SK-N-SH (cell line): Measurements from ENCODE around the gene CTBP2. TPM values are rescaled to one million over a fixed set of nuclear protein-coding genes. Genes with fewer than 3 reads are reported as not detected.

Experiments
- CTCF ChIA-PET: fragments of 300-600, 350-600 bp; formaldehyde crosslinking; extraction: SDS; loops from one replicate; lab custom pipeline; 2021; lab: Yijun Ruan, JAX
- POLR2A ChIA-PET: fragments of 350-600 bp; sonication (Branson Sonifier 250); formaldehyde crosslinking; extraction: SDS; loops from one replicate; lab custom pipeline; 2020; ENCODE audit warnings: antibody characterized with exemption, inconsistent platforms; lab: Yijun Ruan, JAX
- DNase-seq: peaks from one replicate; pipeline ENCODE4 v3.0.0; 2012
- H2AFZ ChIP-seq: fragments of 200-600 bp; sonication (generic); 2 replicates; pipeline ENCODE4 v1.8.1; 2016; ENCODE audit warnings: antibody characterized with exemption, mild to moderate bottlenecking, low read depth
- H3F3A ChIP-seq: fragments of 200-600 bp; sonication (generic); replicated peaks from 2 replicates; pipeline ENCODE3; 2016; ENCODE audit warnings: antibody characterized with exemption, mild to moderate bottlenecking; ENCODE audit not compliant: insufficient read depth
- H3K27ac ChIP-seq, 2 experiments: fragments of 200-500 bp in 1 of 2; fragments of 200-600 bp in 1 of 2; sonication (Bioruptor generic) in 1 of 2; sonication (generic), shearing (Covaris generic) in 1 of 2; 2 replicates each; pipeline versions ENCODE4 v1.5.1 to v1.6.1; 2014 to 2016; ENCODE audit warnings: low read depth in 2 of 2, inconsistent platforms in 1 of 2, low read length in 1 of 2, mild to moderate bottlenecking in 1 of 2, mixed read lengths in 1 of 2
- H3K27me3 ChIP-seq: fragments of 200-600 bp; sonication (generic), shearing (Covaris generic); 2 replicates; pipeline ENCODE4 v1.6.1; 2016; ENCODE audit warnings: mixed run types; ENCODE audit not compliant: insufficient read depth
- H3K36me3 ChIP-seq, 2 experiments: fragments of 200-500 bp in 1 of 2; fragments of 200-600 bp in 1 of 2; sonication (Bioruptor generic) in 1 of 2; sonication (generic) in 1 of 2; replicated peaks in 1 of 2; 2 replicates each; pipeline versions ENCODE3 to v1.5.1; 2014 to 2016; ENCODE audit warnings: low read length in 1 of 2, mild to moderate bottlenecking in 1 of 2; ENCODE audit not compliant: insufficient read depth in 2 of 2, control insufficient read depth in 1 of 2
- H3K4me1 ChIP-seq, 2 experiments: fragments of 200-500 bp in 1 of 2; fragments of 200-600 bp in 1 of 2; sonication (Bioruptor generic) in 1 of 2; sonication (generic), shearing (Covaris generic) in 1 of 2; 2 replicates each; pipeline versions ENCODE4 v1.5.1 to v1.6.1; 2014 to 2016; ENCODE audit warnings: low read depth in 1 of 2, low read length in 1 of 2, mixed run types in 1 of 2; ENCODE audit not compliant: insufficient read depth in 2 of 2, control insufficient read depth in 1 of 2
- H3K4me2 ChIP-seq: fragments of 200-600 bp; sonication (generic), shearing (Covaris generic); 2 replicates; pipeline ENCODE4 v1.6.1; 2017; ENCODE audit warnings: mixed run types
- H3K4me3 ChIP-seq, 2 experiments: fragments of 200-500 bp in 1 of 2; fragments of 200-600 bp in 1 of 2; sonication (Bioruptor generic) in 1 of 2; sonication (generic), shearing (Covaris generic) in 1 of 2; 2 replicates each; pipeline versions ENCODE4 v1.5.1 to v1.8.1; 2014 to 2016; ENCODE audit warnings: low read depth in 2 of 2, inconsistent platforms in 1 of 2, low read length in 1 of 2, mild to moderate bottlenecking in 1 of 2, mixed read lengths in 1 of 2, moderate library complexity in 1 of 2
- H3K79me2 ChIP-seq: fragments of 200-600 bp; sonication (generic); 2 replicates; pipeline ENCODE4 v1.8.1; 2017; ENCODE audit warnings: mild to moderate bottlenecking; ENCODE audit not compliant: insufficient read depth
- H3K9ac ChIP-seq: fragments of 200-600 bp; sonication (generic); 2 replicates; pipeline ENCODE4 v1.6.1; 2017; ENCODE audit warnings: mixed run types
- H3K9me2 ChIP-seq: fragments of 200-600 bp; sonication (generic); 2 replicates; pipeline ENCODE4 v1.6.1; 2017; ENCODE audit warnings: mixed run types
- H3K9me3 ChIP-seq: fragments of 200-600 bp; sonication (generic); 2 replicates; pipeline ENCODE4 v1.6.1; 2017; ENCODE audit warnings: mixed run types, mild to moderate bottlenecking, moderate library complexity
- H4K20me1 ChIP-seq: fragments of 200-600 bp; sonication (generic); 2 replicates; pipeline ENCODE4 v1.6.1; 2017; ENCODE audit warnings: mild to moderate bottlenecking, mixed run types; ENCODE audit not compliant: insufficient read depth
- CHD2 ChIP-seq: fragments of 150-350 bp; IDR thresholded peaks from 2 replicates; pipeline ENCODE4 v1.6.1; 2018; ENCODE audit warnings: low read length; ENCODE audit not compliant: partially characterized antibody
- FOXJ3 ChIP-seq: sonication (generic); formaldehyde crosslinking; IDR thresholded peaks from 2 replicates; pipeline ENCODE4 v1.5.1; 2020; ENCODE audit warnings: mild to moderate bottlenecking, missing genetic modification reagents
- FOXM1 ChIP-seq: IDR thresholded peaks from 2 replicates; pipeline ENCODE4 v1.4.0; 2012; ENCODE audit warnings: low read depth, mild to moderate bottlenecking
- GABPA ChIP-seq: IDR thresholded peaks from 2 replicates; pipeline ENCODE4 v1.4.0; 2012; ENCODE audit warnings: low read depth, mild to moderate bottlenecking
- GATA2 ChIP-seq: sonication (generic); formaldehyde crosslinking; IDR thresholded peaks from 2 replicates; pipeline ENCODE4 v1.5.0; 2020; ENCODE audit warnings: mild to moderate bottlenecking, missing genetic modification reagents
- IRF3 ChIP-seq: fragments of 150-350 bp; IDR thresholded peaks from 2 replicates; pipeline ENCODE4 v1.6.1; 2016; ENCODE audit warnings: mild to moderate bottlenecking, low read depth, low read length
- JUND ChIP-seq: IDR thresholded peaks from 2 replicates; pipeline ENCODE4 v1.4.0; 2012
- MEF2A ChIP-seq: IDR thresholded peaks from 2 replicates; pipeline ENCODE4 v1.4.0; 2012; ENCODE audit warnings: low read depth, borderline replicate concordance
- NRF1 ChIP-seq: IDR thresholded peaks from 2 replicates; pipeline ENCODE4 v1.6.1; 2012; ENCODE audit warnings: low read depth, mild to moderate bottlenecking, low read length
- RCOR1 ChIP-seq: fragments of 150-350 bp; IDR thresholded peaks from 2 replicates; pipeline ENCODE4 v1.6.1; 2017; ENCODE audit warnings: antibody characterized with exemption, low read length
- RFX5 ChIP-seq: IDR thresholded peaks from 2 replicates; pipeline ENCODE4 v1.6.1; 2012; ENCODE audit warnings: mild to moderate bottlenecking, improper control_type of control experiment, low read length
- RXRA ChIP-seq: IDR thresholded peaks from 2 replicates; pipeline ENCODE4 v1.4.0; 2012; ENCODE audit warnings: low read depth, mild to moderate bottlenecking, borderline replicate concordance
- SIN3A ChIP-seq: IDR thresholded peaks from 2 replicates; pipeline ENCODE4 v1.6.1; 2012; ENCODE audit warnings: low read depth, mild to moderate bottlenecking, low read length, moderate library complexity, borderline replicate concordance
- TAF1 ChIP-seq: IDR thresholded peaks from 2 replicates; pipeline ENCODE4 v1.6.1; 2012; ENCODE audit warnings: low read depth, mild to moderate bottlenecking, low read length, moderate library complexity, borderline replicate concordance
- TCF12 ChIP-seq: IDR thresholded peaks from 2 replicates; pipeline ENCODE4 v1.4.0; 2012
- USF1 ChIP-seq: IDR thresholded peaks from 2 replicates; pipeline ENCODE4 v1.4.0; 2012; ENCODE audit warnings: low read depth, borderline replicate concordance
- USF2 ChIP-seq: fragments of 150-350 bp; IDR thresholded peaks from 2 replicates; pipeline ENCODE4 v1.6.1; 2017; ENCODE audit warnings: antibody characterized with exemption, low read length, low read depth, borderline replicate concordance
- WGBS: methylation state at CpG from one replicate; pipeline ENCODE4 v1.1.6; 2017; ENCODE audit warnings: low lambda C conversion rate; 5-methylcytosine and 5-hydroxymethylcytosine counted together
- polyA plus RNA-seq, 3 experiments: library from polyadenylated mRNA; depleted of rRNA; stranded (reverse); fragments of >200 nt; gene quantifications; 2 replicates each; pipeline ENCODE4 v1.2.3, GENCODE V29; 2012

Gene CTBP2
- polyA plus RNA-seq, 1 of the 3 experiments (the other 2 are of a cell fraction): 69.7 TPM

- 91% methylated on average over 9 of the region's 9 CpGs for WGBS
- H3K27me3 ChIP-seq: no peaks in the 10 kb centered on the region
- H3K9me2 ChIP-seq: no peaks in the 10 kb centered on the region
- no peak for DNase-seq
- no peak overlapping the region for H2AFZ ChIP-seq
- peaks cover 100% of the 10 kb centered on the region for H3K79me2 ChIP-seq
- peaks cover 90% of the 10 kb centered on the region for H4K20me1 ChIP-seq
- TF ChIP-seq MEF2A (peak; percentile 13; the same call in 1 of the 2 replicates), TCF12 (peak; percentile 21; the same call in 1 of the 2 replicates), USF2 (no peak)
- no peak overlapping the region for H3K4me2 ChIP-seq
- H3F3A ChIP-seq: no peaks in the 10 kb centered on the region
- H3K4me3 ChIP-seq: no peak overlapping the region
- peak overlapping the region in 1 of 2 experiments; percentile 22; a peak in 1 of 4 replicates for H3K27ac ChIP-seq
- no peaks in the 10 kb centered on the region for H3K36me3 ChIP-seq
- POLR2A ChIA-PET: no interaction called here
- H3K4me1 ChIP-seq: peaks cover 0 to 8% of the 10 kb centered on the region in 2 experiments
- CTCF ChIA-PET: interaction anchor here (1.1 to 1.2 kb wide), 3 partner anchors 9 to 49 kb away, joined by 3 read pairs; no protein-coding TSS in a partner anchor
- H3K9ac ChIP-seq: no peak overlapping the region
- H3K9me3 ChIP-seq: no peaks in the 10 kb centered on the region
These were observed 216.9 kb downstream of the CTBP2 start for GRCh38 chr10:124943301-124944092.

- Histone ChIP-seq H3K4me2 (no peak overlapping the region), H3K27me3 (no peaks in the 10 kb centered on the region), H3K9me3 (no peaks in the 10 kb centered on the region), H3K79me2 (peaks cover 100% of the 10 kb centered on the region), H3K9me2 (no peaks in the 10 kb centered on the region), H4K20me1 (peaks cover 90% of the 10 kb centered on the region), H3K4me1 (peaks cover 0 to 8% of the 10 kb centered on the region in 2 experiments), H3K36me3 (no peaks in the 10 kb centered on the region), H3K9ac (no peak overlapping the region), H2AFZ (no peak overlapping the region), H3F3A (no peaks in the 10 kb centered on the region), H3K27ac (peak overlapping the region in 1 of 2 experiments; percentile 22; a peak in 1 of 4 replicates), H3K4me3 (no peak overlapping the region)
- no peak for DNase-seq
- POLR2A ChIA-PET: no interaction called here
- CTCF ChIA-PET: interaction anchor here (1.1 kb wide), 1 partner anchor 50 kb away, joined by 3 read pairs; no protein-coding TSS in a partner anchor
- no peak for TF ChIP-seq FOXJ3 (CRISPR knock-in tag)
- TF ChIP-seq SIN3A: no peak
- no peak for TF ChIP-seq CHD2
- no peak for TF ChIP-seq RCOR1
- TF ChIP-seq RXRA: no peak
- TF ChIP-seq IRF3: no peak
- TF ChIP-seq MEF2A: no peak
- TF ChIP-seq TAF1: no peak
- TF ChIP-seq JUND: no peak
- no peak for TF ChIP-seq GABPA
- TF ChIP-seq RFX5: no peak
- no peak for TF ChIP-seq USF2
- TF ChIP-seq USF1: no peak
- no peak for TF ChIP-seq NRF1
- TF ChIP-seq GATA2 (CRISPR knock-in tag): no peak
- TF ChIP-seq FOXM1: no peak
- 96% methylated on average over 10 of the region's 11 CpGs for WGBS
These were observed 217.8 kb downstream of the CTBP2 start for GRCh38 chr10:124942317-124943169.
